ENCODE measurements around the gene PWWP2B.

Gene PWWP2B

GRCh38 chr10:132460071-132460470, 63.1 kb downstream of the PWWP2B start:
- Histone ChIP-seq H3K9me3 (no peaks in the 10 kb centered on the region), H3K4me3 (ENCODE audit: low read depth, low read length) (no peak overlapping the region), H3K27me3 (peaks cover 4% of the 10 kb centered on the region; the same call in 1 of the 2 replicates), H3K36me3 (no peaks in the 10 kb centered on the region), H3K4me1 (no peaks in the 10 kb centered on the region)
- peak; percentile 4 for DNase-seq
- TF ChIP-seq CTCF (IDR thresholded peaks at IDR 0.05; ENCODE audit: low read depth, low read length), result no peak

- no peak overlapping the region for H3K4me3 ChIP-seq (ENCODE audit: low read depth, low read length)
- DNase-seq, result peak; percentile 3
- H3K27me3 ChIP-seq, result peaks cover 4% of the 10 kb centered on the region; the same call in 1 of the 2 replicates
- H3K4me1 ChIP-seq, result no peaks in the 10 kb centered on the region
- no peaks in the 10 kb centered on the region for H3K9me3 ChIP-seq
- TF ChIP-seq CTCF (IDR thresholded peaks at IDR 0.05; ENCODE audit: low read depth, low read length), result no peak
- H3K36me3 ChIP-seq, result no peaks in the 10 kb centered on the region
Observed at GRCh38 chr10:132460691-132461090, 63.7 kb downstream of the PWWP2B start.

- peak; percentile 4 for DNase-seq
- Histone ChIP-seq H3K4me1 (no peaks in the 10 kb centered on the region), H3K9me3 (no peaks in the 10 kb centered on the region), H3K4me3 (ENCODE audit: low read depth, low read length) (no peak overlapping the region), H3K27me3 (peaks cover 4% of the 10 kb centered on the region; the same call in 1 of the 2 replicates), H3K36me3 (no peaks in the 10 kb centered on the region)
- TF ChIP-seq CTCF (IDR thresholded peaks at IDR 0.05; ENCODE audit: low read depth, low read length), result no peak
Observed at GRCh38 chr10:132461103-132461682, 64.2 kb downstream of the PWWP2B start.

GRCh38 chr10:132461683-132462231, 64.8 kb downstream of the PWWP2B start:
- no peaks in the 10 kb centered on the region for H3K36me3 ChIP-seq
- no peak overlapping the region for H3K4me3 ChIP-seq (ENCODE audit: low read depth, low read length)
- no peak for TF ChIP-seq CTCF (IDR thresholded peaks at IDR 0.05; ENCODE audit: low read depth, low read length)
- peaks cover 4% of the 10 kb centered on the region; the same call in 1 of the 2 replicates for H3K27me3 ChIP-seq
- H3K9me3 ChIP-seq, result no peaks in the 10 kb centered on the region
- no peaks in the 10 kb centered on the region for H3K4me1 ChIP-seq
- DNase-seq, result no peak

- Histone ChIP-seq H3K4me1 (no peaks in the 10 kb centered on the region), H3K27me3 (peaks cover 4% of the 10 kb centered on the region; the same call in 1 of the 2 replicates), H3K4me3 (ENCODE audit: low read depth, low read length) (no peak overlapping the region), H3K9me3 (no peaks in the 10 kb centered on the region), H3K36me3 (no peaks in the 10 kb centered on the region)
- DNase-seq, result peak; percentile 3
- TF ChIP-seq CTCF (IDR thresholded peaks at IDR 0.05; ENCODE audit: low read depth, low read length), result no peak
Observed at GRCh38 chr10:132462463-132463332, 65.7 kb downstream of the PWWP2B start.
